ENCODE results near the gene DNAI2.

GRCh38 chr17:74244548-74244947 is 29.5 kb upstream of the DNAI2 start:
- no peak for TF ChIP-seq CTCF (IDR thresholded peaks at IDR 0.05)
- no peak for TF ChIP-seq POLR2A (IDR thresholded peaks at IDR 0.05)

Measured in testis (tissue), 2 donors.